A549 (cell line): ENCODE results near the gene PCDHA11. TPM values are rescaled to one million over a fixed set of nuclear protein-coding genes. Genes with fewer than 3 reads are reported as not detected.
"Not testable (repeated sequence)": the region's sequence is repeated elsewhere in the genome, so short reads cannot be mapped to it uniquely, and the experiment has no call there.

Experiments used
- ATAC-seq, 2 experiments: fragments of 200-7000 bp in 1 of 2; fragments of >200 bp in 1 of 2; cut with Nextera tagmentation in 1 of 2; cut with Tn5 transposase in 1 of 2; 3 replicates each; pipeline versions ENCODE4 v1.8.0 to v1.9.1; 2018 to 2020; ENCODE audit warnings: mild to moderate bottlenecking in 1 of 2, moderate library complexity in 1 of 2
- CTCF ChIA-PET: fragments of 300-600 bp; sonication (Branson Sonifier 250); formaldehyde crosslinking; extraction: SDS; loops from one replicate; lab custom pipeline; 2021; ENCODE audit warnings: antibody characterized with exemption, inconsistent platforms; lab: Yijun Ruan, JAX
- POLR2A ChIA-PET: fragments of 350-600 bp; formaldehyde crosslinking; extraction: SDS; loops from one replicate; lab custom pipeline; 2021; ENCODE audit warnings: antibody characterized with exemption, inconsistent platforms; lab: Yijun Ruan, JAX
- DNase-seq, 2 experiments: peaks; one replicate each; pipeline versions ENCODE4 v3.0.0 to v3.0.0-alpha.2; 2011 to 2016; ENCODE audit warnings: low read depth in 1 of 2, low spot score in 1 of 2
- FAIRE-seq: peaks from 2 replicates; lab custom pipeline; 2011; peaks lifted over from hg19 to GRCh38; lab: Jason Lieb, UNC
- H3K27ac ChIP-seq, 2 experiments: fragments of >200 bp; sonication (Bioruptor Twin); formaldehyde crosslinking; 3 replicates each; pipeline ENCODE4 v1.5.1; 2016 to 2017
- H3K4me1 ChIP-seq: fragments of >200 bp; sonication (Bioruptor Twin); formaldehyde crosslinking; 3 replicates; pipeline ENCODE4 v1.6.1; 2016
- H3K4me2 ChIP-seq: fragments of >200 bp; sonication (Bioruptor Twin); formaldehyde crosslinking; 3 replicates; pipeline ENCODE4 v1.6.1; 2016
- H3K4me3 ChIP-seq: fragments of >200 bp; sonication (Bioruptor Twin); formaldehyde crosslinking; 3 replicates; pipeline ENCODE4 v1.5.1; 2016
- H3K9me3 ChIP-seq: fragments of >200 bp; sonication (Bioruptor Twin); formaldehyde crosslinking; 3 replicates; pipeline ENCODE4 v1.6.1; 2016
- CHD4 ChIP-seq: fragments of 200-600 bp; sonication (generic); IDR thresholded peaks from 2 replicates; pipeline ENCODE4 v1.6.1; 2016; ENCODE audit warnings: antibody characterized with exemption, mild to moderate bottlenecking, borderline replicate concordance
- EHMT2 ChIP-seq: fragments of 200-600 bp; sonication (generic); IDR thresholded peaks from 2 replicates; pipeline ENCODE4 v1.6.1; 2016; ENCODE audit warnings: antibody characterized with exemption, low read depth, mild to moderate bottlenecking, moderate library complexity
- ESRRA ChIP-seq: fragments of 150-350 bp; IDR thresholded peaks from 2 replicates; pipeline ENCODE4 v1.6.1; 2014; ENCODE audit warnings: mild to moderate bottlenecking, low read length, borderline replicate concordance
- HDAC2 ChIP-seq: fragments of 200-600 bp; sonication (generic); IDR thresholded peaks from 2 replicates; pipeline ENCODE4 v1.6.1; 2016
- HOXB5 ChIP-seq: fragments of 250-450 bp; sonication (Bioruptor Pico); IDR thresholded peaks from 2 replicates; pipeline ENCODE4 v1.5.0; 2020; ENCODE audit warnings: mild to moderate bottlenecking, moderate library complexity
- JUN ChIP-seq, 2 experiments: fragments of >200 bp; sonication (Bioruptor Twin); formaldehyde crosslinking; IDR thresholded peaks; 2 replicates in 1 of 2; 3 replicates in 1 of 2; pipeline ENCODE4 v1.6.1; 2016 to 2017
- KDM1A ChIP-seq: fragments of 200-600 bp; sonication (generic); IDR thresholded peaks from 2 replicates; pipeline ENCODE4 v1.6.1; 2016; ENCODE audit warnings: low read depth, mild to moderate bottlenecking
- KDM5A ChIP-seq: fragments of 200-600 bp; sonication (generic); IDR thresholded peaks from 2 replicates; pipeline ENCODE4 v1.6.1; 2016; ENCODE audit warnings: antibody characterized with exemption, mild to moderate bottlenecking
- MAZ ChIP-seq: fragments of 150-350 bp; IDR thresholded peaks from 2 replicates; pipeline ENCODE4 v1.6.1; 2014; ENCODE audit warnings: antibody characterized with exemption, low read depth, low read length, borderline replicate concordance
- NFE2L2 ChIP-seq: fragments of 150-350 bp; conservative IDR thresholded peaks from 2 replicates; pipeline ENCODE4 v1.6.1; 2014; ENCODE audit warnings: low read length
- PHF8 ChIP-seq: fragments of 200-600 bp; sonication (generic); IDR thresholded peaks from 2 replicates; pipeline ENCODE4 v1.6.1; 2016; ENCODE audit warnings: low read depth, mild to moderate bottlenecking, antibody characterized with exemption, moderate library complexity, borderline replicate concordance
- POLR2A ChIP-seq: IDR thresholded peaks from 2 replicates; pipeline ENCODE4 v1.6.1; 2012; ENCODE audit warnings: mild to moderate bottlenecking, low read length
- POLR2AphosphoS2 ChIP-seq: conservative IDR thresholded peaks from 2 replicates; pipeline ENCODE4 v1.6.1; 2012; ENCODE audit warnings: low read length, improper control_type of control experiment, inconsistent platforms
- RAD21 ChIP-seq, 2 experiments: fragments of >200 bp in 1 of 2; sonication (Bioruptor Twin) in 1 of 2; formaldehyde crosslinking in 1 of 2; IDR thresholded peaks in 1 of 2; conservative IDR thresholded peaks in 1 of 2; 2 replicates in 1 of 2; 3 replicates in 1 of 2; pipeline ENCODE4 v1.6.1; 2012 to 2018; ENCODE audit warnings: inconsistent platforms in 1 of 2
- RARB ChIP-seq: fragments of 250-450 bp; sonication (Bioruptor Pico); IDR thresholded peaks from 2 replicates; pipeline ENCODE4 v1.8.0; 2021; ENCODE audit warnings: mild to moderate bottlenecking, moderate library complexity
- SMC3 ChIP-seq: fragments of >200 bp; sonication (Bioruptor Twin); formaldehyde crosslinking; IDR thresholded peaks from 3 replicates; pipeline ENCODE4 v1.6.1; 2018; ENCODE audit warnings: inconsistent platforms
- TP53 ChIP-seq: fragments of 250-450 bp; sonication (Bioruptor Pico); IDR thresholded peaks from 2 replicates; pipeline ENCODE4 v1.5.0; 2021; ENCODE audit warnings: mild to moderate bottlenecking, moderate library complexity
- USF2 ChIP-seq: fragments of 450-650 bp; IDR thresholded peaks from 2 replicates; pipeline ENCODE4 v1.6.1; 2014; ENCODE audit warnings: antibody characterized with exemption
- WGBS: methylation state at CpG from one replicate; pipeline ENCODE4 v1.1.6; 2017; ENCODE audit errors: missing lambda C conversion rate; 5-methylcytosine and 5-hydroxymethylcytosine counted together
- polyA plus RNA-seq, 4 experiments: library from polyadenylated mRNA; depleted of rRNA in 3 of 4; stranded (reverse); fragments of >200 nt; fragmentation: RNase III in 1 of 4; extraction: RNeasy Plus Mini Kit Qiagen cat#74134 plus additional on column Dnase treatment in 1 of 4; gene quantifications; 2 replicates in 3 of 4; 3 replicates in 1 of 4; pipeline ENCODE4 v1.2.3, GENCODE V29; 2011 to 2017
- TF ChIP-seq, protein P1 (sequence below): fragments of 250-450 bp; sonication (Bioruptor Pico); IDR thresholded peaks from 2 replicates; pipeline ENCODE4 v1.5.0; 2021; ENCODE audit warnings: mild to moderate bottlenecking, moderate library complexity, borderline replicate concordance

The PCDHA11 gene
- polyA plus RNA-seq, 2 of the 4 experiments (the other 2 are of a cell fraction): 0.08 to 0.27 TPM

GRCh38 chr5:140842798-140843733 lies 25.7 kb upstream of the PCDHA11 start:
- ATAC-seq: no peak
- CTCF ChIA-PET: interaction anchor here (1.0 kb wide), 1 partner anchor 197 kb away, joined by 3 read pairs; no protein-coding TSS in a partner anchor
- no peak for TF ChIP-seq RAD21 (conservative IDR thresholded peaks at IDR 0.05 in 1 of 2, IDR thresholded peaks at IDR 0.05 in 1 of 2)
- TF ChIP-seq CHD4: no peak
- TF ChIP-seq USF2: no peak
- no peak for TF ChIP-seq HDAC2
- no peak for TF ChIP-seq HOXB5 (CRISPR knock-in tag)
- TF ChIP-seq PHF8: no peak
- no peak for TF ChIP-seq KDM1A
- no peak for TF ChIP-seq RARB (CRISPR knock-in tag)
- no peak for TF ChIP-seq KDM5A
- TF ChIP-seq, protein P1, sequence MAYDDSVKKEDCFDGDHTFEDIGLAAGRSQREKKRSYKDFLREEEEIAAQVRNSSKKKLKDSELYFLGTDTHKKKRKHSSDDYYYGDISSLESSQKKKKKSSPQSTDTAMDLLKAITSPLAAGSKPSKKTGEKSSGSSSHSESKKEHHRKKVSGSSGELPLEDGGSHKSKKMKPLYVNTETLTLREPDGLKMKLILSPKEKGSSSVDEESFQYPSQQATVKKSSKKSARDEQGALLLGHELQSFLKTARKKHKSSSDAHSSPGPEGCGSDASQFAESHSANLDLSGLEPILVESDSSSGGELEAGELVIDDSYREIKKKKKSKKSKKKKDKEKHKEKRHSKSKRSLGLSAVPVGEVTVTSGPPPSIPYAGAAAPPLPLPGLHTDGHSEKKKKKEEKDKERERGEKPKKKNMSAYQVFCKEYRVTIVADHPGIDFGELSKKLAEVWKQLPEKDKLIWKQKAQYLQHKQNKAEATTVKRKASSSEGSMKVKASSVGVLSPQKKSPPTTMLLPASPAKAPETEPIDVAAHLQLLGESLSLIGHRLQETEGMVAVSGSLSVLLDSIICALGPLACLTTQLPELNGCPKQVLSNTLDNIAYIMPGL (CRISPR knock-in tag): no peak
- no peak for TF ChIP-seq ESRRA
- no peak for TF ChIP-seq SMC3
- no peak for TF ChIP-seq POLR2A
- no peak for TF ChIP-seq NFE2L2
- no peak for TF ChIP-seq JUN (IDR thresholded peaks at IDR 0.05)
- no peak for TF ChIP-seq EHMT2
- TF ChIP-seq POLR2AphosphoS2: no peak
- no peak for TF ChIP-seq MAZ
- TF ChIP-seq TP53 (CRISPR knock-in tag): no peak

DNA sequence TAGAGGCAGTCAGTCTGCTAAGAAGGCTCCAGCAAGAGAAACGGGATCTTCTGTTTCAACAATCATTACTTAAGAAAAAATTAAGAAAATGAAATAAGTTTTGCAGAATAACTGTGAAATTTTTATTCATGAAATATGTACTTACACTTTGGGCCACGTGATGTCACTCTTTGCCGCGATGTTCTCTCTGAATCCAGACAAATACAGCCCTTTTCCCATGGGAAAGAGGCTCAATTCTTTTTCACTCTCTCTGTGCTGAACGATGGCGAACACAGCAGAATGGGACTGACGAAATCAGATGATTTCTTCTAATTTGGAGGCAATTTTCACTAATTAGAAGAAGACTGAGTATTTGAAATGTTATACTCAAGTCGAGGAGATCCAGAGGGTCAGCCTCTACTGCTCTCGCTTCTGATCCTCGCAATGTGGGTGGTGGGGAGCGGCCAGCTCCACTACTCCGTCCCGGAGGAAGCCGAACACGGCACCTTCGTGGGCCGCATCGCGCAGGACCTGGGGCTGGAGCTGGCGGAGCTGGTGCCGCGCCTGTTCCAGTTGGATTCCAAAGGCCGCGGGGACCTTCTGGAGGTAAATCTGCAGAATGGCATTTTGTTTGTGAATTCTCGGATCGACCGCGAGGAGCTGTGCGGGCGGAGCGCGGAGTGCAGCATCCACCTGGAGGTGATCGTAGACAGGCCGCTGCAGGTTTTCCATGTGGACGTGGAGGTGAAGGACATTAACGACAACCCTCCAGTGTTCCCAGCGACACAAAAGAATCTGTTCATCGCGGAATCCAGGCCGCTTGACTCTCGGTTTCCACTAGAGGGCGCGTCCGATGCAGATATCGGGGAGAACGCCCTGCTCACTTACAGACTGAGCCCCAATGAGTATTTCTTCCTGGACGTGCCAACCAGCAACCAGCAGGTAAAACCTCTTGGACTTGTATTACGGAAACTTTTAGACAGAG lies 20.3 kb upstream of the PCDHA11 start, which contains the start of gene PCDHA9:
TSS of gene PCDHA9 (plus strand) at position 244 of the 964 bp plus-strand sequence. CDS start at position 358, 114 bp downstream.
- H3K4me1 ChIP-seq, FAIRE-seq, H3K4me3 ChIP-seq, CTCF ChIA-PET, H3K4me2 ChIP-seq, H3K9me3 ChIP-seq, H3K27ac ChIP-seq, DNase-seq, POLR2A ChIA-PET: not testable (repeated sequence)
- ATAC-seq: peak in 1 of 2 experiments; percentile 61; a peak in 3 of 6 replicates
- 71% methylated on average over 38 of the region's 48 CpGs for WGBS

More at GRCh38 chr5:140842798-140843733, 25.7 kb upstream of the PCDHA11 start:
- POLR2A ChIA-PET: no interaction called here
- Histone ChIP-seq H3K4me1 (no peaks in the 10 kb centered on the region), H3K9me3 (0 out of 3 replicates have a peak, but pooled peaks cover 3% of the 10 kb centered on the region), H3K4me3 (no peak overlapping the region), H3K4me2 (no peak overlapping the region), H3K27ac (no peak overlapping the region)
- FAIRE-seq (no peak), DNase-seq (no peak)
- WGBS: 87% methylated on average over 82 of the region's 87 CpGs

- H3K4me1 ChIP-seq, H3K4me2 ChIP-seq, POLR2A ChIA-PET, FAIRE-seq, ATAC-seq, H3K9me3 ChIP-seq, H3K27ac ChIP-seq, DNase-seq, H3K4me3 ChIP-seq: not testable (repeated sequence)
- 91% methylated on average over 93 of the region's 101 CpGs for WGBS
- CTCF ChIA-PET: interaction anchor here (1.3 kb wide), 1 partner anchor 10 kb away, joined by 3 read pairs; no protein-coding TSS in a partner anchor
Observed at GRCh38 chr5:140849831-140850634, 18.7 kb upstream of the PCDHA11 start.
